IPS-20b (cell line): Measurements from ENCODE around the gene ABCB10.
"Not testable (repeated sequence)": the region's sequence is repeated elsewhere in the genome, so short reads cannot be mapped to it uniquely, and the experiment has no call there.

ENCODE experiments used
- H3K27ac ChIP-seq: one replicate; pipeline ENCODE4 v1.5.1; 2013; ENCODE audit warnings: low read length
- H3K27me3 ChIP-seq: 2 replicates; pipeline ENCODE4 v1.6.1; 2013; ENCODE audit warnings: mild to moderate bottlenecking, low read length, inconsistent platforms; ENCODE audit not compliant: insufficient read depth
- H3K36me3 ChIP-seq: 2 replicates; pipeline ENCODE4 v1.6.1; 2013; ENCODE audit warnings: low read depth, mild to moderate bottlenecking, inconsistent platforms, low read length, moderate library complexity; ENCODE audit not compliant: insufficient read depth
- H3K4me1 ChIP-seq: 2 replicates; pipeline ENCODE4 v1.6.1; 2013; ENCODE audit warnings: mild to moderate bottlenecking, control low read depth, inconsistent platforms, low read length, moderate library complexity; ENCODE audit not compliant: insufficient read depth
- H3K4me3 ChIP-seq: 2 replicates; pipeline ENCODE4 v1.5.1; 2013; ENCODE audit warnings: mild to moderate bottlenecking, low read length, inconsistent platforms
- H3K9ac ChIP-seq: 2 replicates; pipeline ENCODE4 v1.6.1; 2013; ENCODE audit warnings: low read depth, mild to moderate bottlenecking, inconsistent platforms, low read length, moderate library complexity
- H3K9me3 ChIP-seq: 2 replicates; pipeline ENCODE4 v1.6.1; 2013; ENCODE audit warnings: mild to moderate bottlenecking, low read depth, low read length, inconsistent platforms; ENCODE audit not compliant: insufficient read depth

ABCB10 gene

GRCh38 chr1:229523052-229523451, 35.5 kb downstream of the ABCB10 start:
- peaks cover 5% of the 10 kb centered on the region for H3K36me3 ChIP-seq
- no peak overlapping the region for H3K27ac ChIP-seq
- H3K4me1 ChIP-seq: no peaks in the 10 kb centered on the region
- H3K9me3 ChIP-seq: no peaks in the 10 kb centered on the region
- H3K9ac ChIP-seq: no peak overlapping the region
- H3K4me3 ChIP-seq: no peak overlapping the region
- H3K27me3 ChIP-seq: no peaks in the 10 kb centered on the region

- H3K27me3 ChIP-seq: no peaks in the 10 kb centered on the region
These were observed 43.8 kb downstream of the ABCB10 start for GRCh38 chr1:229514578-229515275.

GRCh38 chr1:229511625-229512024, 46.9 kb downstream of the ABCB10 start:
- not testable (repeated sequence) for H3K9me3 ChIP-seq, H3K4me1 ChIP-seq, H3K27me3 ChIP-seq, H3K27ac ChIP-seq, H3K36me3 ChIP-seq, H3K4me3 ChIP-seq, H3K9ac ChIP-seq

More at GRCh38 chr1:229514578-229515275, 43.8 kb downstream of the ABCB10 start:
- no peaks in the 10 kb centered on the region; the same call in none of the 2 replicates for H3K36me3 ChIP-seq
- no peak overlapping the region for H3K9ac ChIP-seq
- H3K27ac ChIP-seq: no peak overlapping the region
- no peaks in the 10 kb centered on the region; the same call in 1 of the 2 replicates for H3K4me1 ChIP-seq
- H3K9me3 ChIP-seq: no peaks in the 10 kb centered on the region
- H3K4me3 ChIP-seq: no peak overlapping the region

- not testable (repeated sequence) for H3K27ac ChIP-seq, H3K9me3 ChIP-seq, H3K4me3 ChIP-seq, H3K9ac ChIP-seq, H3K36me3 ChIP-seq, H3K27me3 ChIP-seq, H3K4me1 ChIP-seq
These were observed 47.3 kb downstream of the ABCB10 start for GRCh38 chr1:229511201-229511600.

GRCh38 chr1:229509576-229509975, 48.9 kb downstream of the ABCB10 start:
- Histone ChIP-seq H3K27me3 (no peaks in the 10 kb centered on the region), H3K36me3 (peaks cover 7% of the 10 kb centered on the region), H3K27ac (no peak overlapping the region), H3K9me3 (no peaks in the 10 kb centered on the region), H3K4me3 (no peak overlapping the region), H3K4me1 (peaks cover 6% of the 10 kb centered on the region), H3K9ac (no peak overlapping the region)

- H3K4me1 ChIP-seq: peaks cover 6% of the 10 kb centered on the region; the same call in 1 of the 2 replicates
- no peaks in the 10 kb centered on the region for H3K9me3 ChIP-seq
- H3K4me3 ChIP-seq: peak overlapping the region; percentile 86
- no peaks in the 10 kb centered on the region for H3K27me3 ChIP-seq
- H3K36me3 ChIP-seq: peaks cover 14% of the 10 kb centered on the region
- H3K27ac ChIP-seq: peak overlapping the region; percentile 26
- peak overlapping the region; percentile 98 for H3K9ac ChIP-seq
These were observed 49.6 kb downstream of the ABCB10 start for GRCh38 chr1:229508823-229509337.

GRCh38 chr1:229507951-229508822, 50.3 kb downstream of the ABCB10 start, which contains the start of gene NUP133:
NUP133 (minus strand) TSS chr1:229508341; CDS start chr1:229508249, 92 bp downstream.
- peak within 1 kb of the TSS; percentile 86 for H3K4me3 ChIP-seq

GRCh38 chr1:229507502-229507901, 51.0 kb downstream of the ABCB10 start:
- Histone ChIP-seq H3K4me3 (peak overlapping the region; percentile 86), H3K9ac (peak overlapping the region; percentile 98), H3K9me3 (no peaks in the 10 kb centered on the region), H3K4me1 (peaks cover 6% of the 10 kb centered on the region; the same call in 1 of the 2 replicates), H3K36me3 (peaks cover 14% of the 10 kb centered on the region), H3K27me3 (no peaks in the 10 kb centered on the region), H3K27ac (peak overlapping the region; percentile 64)

More at GRCh38 chr1:229507951-229508822, 50.3 kb downstream of the ABCB10 start, which contains the start of gene NUP133:
- Histone ChIP-seq H3K36me3 (peaks cover 14% of the 10 kb centered on the region), H3K9ac (peak within 1 kb of the TSS; percentile 98), H3K27me3 (no peaks in the 10 kb centered on the region), H3K9me3 (no peaks in the 10 kb centered on the region), H3K27ac (peak within 1 kb of the TSS; percentile 64), H3K4me1 (peaks cover 6% of the 10 kb centered on the region; the same call in 1 of the 2 replicates)

- H3K4me1 ChIP-seq: peaks cover 6% of the 10 kb centered on the region; the same call in 1 of the 2 replicates
- peak overlapping the region; percentile 86; the same call in 1 of the 2 replicates for H3K4me3 ChIP-seq
- peak overlapping the region; percentile 98; the same call in 1 of the 2 replicates for H3K9ac ChIP-seq
- no peak overlapping the region for H3K27ac ChIP-seq
- peaks cover 19% of the 10 kb centered on the region for H3K36me3 ChIP-seq
- H3K9me3 ChIP-seq: no peaks in the 10 kb centered on the region
- no peaks in the 10 kb centered on the region for H3K27me3 ChIP-seq
These were observed 51.9 kb downstream of the ABCB10 start for GRCh38 chr1:229506633-229507032.

- no peaks in the 10 kb centered on the region for H3K9me3 ChIP-seq
- no peaks in the 10 kb centered on the region for H3K27me3 ChIP-seq
- H3K36me3 ChIP-seq: peaks cover 93% of the 10 kb centered on the region
- no peaks in the 10 kb centered on the region for H3K4me1 ChIP-seq
- H3K9ac ChIP-seq: no peak overlapping the region
- H3K4me3 ChIP-seq: no peak overlapping the region
- no peak overlapping the region for H3K27ac ChIP-seq
These were observed 62.7 kb downstream of the ABCB10 start for GRCh38 chr1:229495782-229496181.

- no peaks in the 10 kb centered on the region for H3K4me1 ChIP-seq
- H3K36me3 ChIP-seq: peaks cover 94% of the 10 kb centered on the region
- no peak overlapping the region for H3K9ac ChIP-seq
- H3K4me3 ChIP-seq: no peak overlapping the region
- no peak overlapping the region for H3K27ac ChIP-seq
- no peaks in the 10 kb centered on the region for H3K9me3 ChIP-seq
- no peaks in the 10 kb centered on the region for H3K27me3 ChIP-seq
These were observed 71.3 kb downstream of the ABCB10 start for GRCh38 chr1:229487181-229487580.
